LNCaP clone FGC (cell line): Measurements from ENCODE around the gene C4BPA.

Source experiments
- DNase-seq: peaks from one replicate; pipeline ENCODE4 v3.0.0-alpha.2; 2011; ENCODE audit warnings: low read depth
- H3K4me3 ChIP-seq: 2 replicates; pipeline ENCODE4 v1.5.1; 2011; ENCODE audit warnings: mild to moderate bottlenecking, low read depth, low read length, control low read depth
- TF ChIP-seq, protein P1 (sequence below): IDR thresholded peaks from 2 replicates; pipeline ENCODE4 v1.5.1; 2012; ENCODE audit warnings: mild to moderate bottlenecking; ENCODE audit not compliant: control insufficient read depth, insufficient read depth; ENCODE audit errors: extremely low read depth

C4BPA gene

GRCh38 chr1:207059881-207060280, 44.2 kb upstream of the C4BPA start:
- H3K4me3 ChIP-seq = no peak overlapping the region
- TF ChIP-seq, protein P1, sequence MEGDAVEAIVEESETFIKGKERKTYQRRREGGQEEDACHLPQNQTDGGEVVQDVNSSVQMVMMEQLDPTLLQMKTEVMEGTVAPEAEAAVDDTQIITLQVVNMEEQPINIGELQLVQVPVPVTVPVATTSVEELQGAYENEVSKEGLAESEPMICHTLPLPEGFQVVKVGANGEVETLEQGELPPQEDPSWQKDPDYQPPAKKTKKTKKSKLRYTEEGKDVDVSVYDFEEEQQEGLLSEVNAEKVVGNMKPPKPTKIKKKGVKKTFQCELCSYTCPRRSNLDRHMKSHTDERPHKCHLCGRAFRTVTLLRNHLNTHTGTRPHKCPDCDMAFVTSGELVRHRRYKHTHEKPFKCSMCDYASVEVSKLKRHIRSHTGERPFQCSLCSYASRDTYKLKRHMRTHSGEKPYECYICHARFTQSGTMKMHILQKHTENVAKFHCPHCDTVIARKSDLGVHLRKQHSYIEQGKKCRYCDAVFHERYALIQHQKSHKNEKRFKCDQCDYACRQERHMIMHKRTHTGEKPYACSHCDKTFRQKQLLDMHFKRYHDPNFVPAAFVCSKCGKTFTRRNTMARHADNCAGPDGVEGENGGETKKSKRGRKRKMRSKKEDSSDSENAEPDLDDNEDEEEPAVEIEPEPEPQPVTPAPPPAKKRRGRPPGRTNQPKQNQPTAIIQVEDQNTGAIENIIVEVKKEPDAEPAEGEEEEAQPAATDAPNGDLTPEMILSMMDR = no peak
- DNase-seq = no peak

- TF ChIP-seq, protein P1 = no peak
- H3K4me3 ChIP-seq = no peak overlapping the region
- no peak for DNase-seq
Observed at GRCh38 chr1:207060596-207060995, 43.4 kb upstream of the C4BPA start.

DNA sequence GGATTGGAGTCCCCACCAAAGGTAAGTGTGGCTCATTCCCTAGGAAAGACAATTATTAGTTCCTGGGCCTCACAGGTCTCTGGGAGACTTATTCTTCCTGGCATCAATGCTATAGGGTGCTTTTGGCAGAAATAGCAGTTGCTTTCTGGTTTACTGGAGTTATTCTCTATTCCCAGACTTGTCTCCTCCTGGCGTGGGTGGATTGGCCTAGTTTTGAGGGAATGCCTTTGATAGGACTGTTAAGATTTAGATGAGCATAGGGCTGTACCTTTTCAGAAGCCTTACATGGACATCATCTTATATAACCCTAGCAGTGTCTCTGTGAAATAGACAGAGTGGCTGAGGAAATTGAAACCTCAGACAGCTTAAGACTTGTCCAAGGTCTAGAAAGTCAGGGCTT, 42.0 kb upstream of the C4BPA start:
- DNase-seq = no peak
- H3K4me3 ChIP-seq = no peak overlapping the region
- TF ChIP-seq, protein P1 = no peak

- TF ChIP-seq, protein P1 = no peak
- no peak for DNase-seq
- no peak overlapping the region for H3K4me3 ChIP-seq
Observed at GRCh38 chr1:207063014-207063413, 41.0 kb upstream of the C4BPA start.

DNA sequence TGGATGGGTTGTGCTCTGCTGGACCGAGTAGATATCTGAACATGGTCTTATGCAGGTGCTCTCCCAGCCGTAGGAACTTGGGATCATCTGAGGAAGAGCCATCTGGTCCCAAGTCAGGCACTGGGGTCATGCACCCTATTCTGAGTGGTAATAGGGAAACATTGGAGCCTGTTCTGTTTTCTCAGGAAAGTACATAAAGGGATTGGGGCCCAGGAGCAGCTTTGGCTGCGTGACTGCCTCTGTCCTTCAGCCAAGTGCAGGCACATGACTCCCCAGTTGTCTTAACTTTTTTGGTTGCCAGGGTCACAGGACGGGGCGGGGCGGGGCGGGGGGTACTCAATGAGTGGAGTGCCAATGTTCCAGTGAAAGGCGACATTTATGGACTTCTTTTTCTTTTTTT, 39.5 kb upstream of the C4BPA start:
- DNase-seq = no peak
- no peak overlapping the region for H3K4me3 ChIP-seq
- TF ChIP-seq, protein P1 = no peak

GRCh38 chr1:207067185-207067584, 36.8 kb upstream of the C4BPA start:
- DNase-seq = no peak
- H3K4me3 ChIP-seq = no peak overlapping the region
- TF ChIP-seq, protein P1 = no peak

DNA sequence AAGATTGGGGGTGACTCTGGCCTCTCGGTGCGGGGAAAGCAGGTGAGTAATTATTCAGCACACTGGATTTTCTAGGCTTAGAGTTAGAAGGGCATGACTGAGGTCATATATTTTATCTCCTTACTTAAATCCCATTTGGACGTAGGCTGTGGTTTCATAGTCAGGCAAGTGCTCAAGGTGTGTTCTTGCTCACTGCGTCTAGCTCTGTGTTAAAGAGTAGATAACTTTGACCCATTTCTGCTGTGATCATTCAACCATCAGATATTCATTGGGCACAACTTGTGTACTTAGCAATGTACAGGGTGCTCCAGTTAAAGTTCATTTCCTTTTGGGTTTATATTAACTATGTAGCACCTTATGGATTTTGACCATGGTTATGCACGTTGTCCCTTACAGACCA, 36.4 kb upstream of the C4BPA start:
- H3K4me3 ChIP-seq = no peak overlapping the region
- no peak for DNase-seq
- TF ChIP-seq, protein P1 = no peak
